SJCRH30 (cell line): ENCODE measurements around the gene OPCML. TPM values are rescaled to one million over a fixed set of nuclear protein-coding genes. Genes with fewer than 3 reads are reported as not detected.

Experiments
- DNase-seq, 2 experiments: peaks; one replicate each; pipeline ENCODE4 v3.0.0-alpha.2; 2015 to 2020
- H3K27ac ChIP-seq: fragments of 250-450 bp; sonication (Bioruptor Pico); 2 replicates; pipeline ENCODE4 v1.5.1; 2020; ENCODE audit warnings: mild to moderate bottlenecking, moderate library complexity
- H3K27me3 ChIP-seq: fragments of 250-450 bp; sonication (Bioruptor Pico); 2 replicates; pipeline ENCODE4 v1.5.1; 2020; ENCODE audit warnings: mild to moderate bottlenecking, moderate library complexity
- H3K36me3 ChIP-seq: fragments of 250-450 bp; sonication (Bioruptor Pico); 2 replicates; pipeline ENCODE4 v1.5.1; 2020; ENCODE audit warnings: mild to moderate bottlenecking, moderate library complexity
- H3K4me1 ChIP-seq: fragments of 250-450 bp; sonication (Bioruptor Pico); 2 replicates; pipeline ENCODE4 v1.5.1; 2020; ENCODE audit warnings: mild to moderate bottlenecking, moderate library complexity
- H3K4me3 ChIP-seq: fragments of 250-450 bp; sonication (Bioruptor Pico); 2 replicates; pipeline ENCODE4 v1.5.1; 2020; ENCODE audit warnings: mild to moderate bottlenecking, moderate library complexity
- H3K9me3 ChIP-seq: fragments of 250-450 bp; sonication (Bioruptor Pico); replicated peaks from 2 replicates; pipeline ENCODE4 v1.5.1; 2020; ENCODE audit warnings: mild to moderate bottlenecking, moderate library complexity
- total RNA-seq: library from RNA; depleted of rRNA; stranded (reverse); fragments of >200 nt; shearing (Covaris generic); gene quantifications from 2 replicates; pipeline ENCODE4 v1.2.3, GENCODE V29; 2014

OPCML gene
- total RNA-seq, 1 experiment from 2014 or later = not detected

GRCh38 chr11:132632641-132633124, 899.6 kb downstream of the OPCML start:
- no peaks in the 10 kb centered on the region for H3K27me3 ChIP-seq
- H3K27ac ChIP-seq = no peak overlapping the region
- H3K36me3 ChIP-seq = no peaks in the 10 kb centered on the region
- DNase-seq = peak; percentile 4 to 17
- no peaks in the 10 kb centered on the region for H3K9me3 ChIP-seq
- no peak overlapping the region for H3K4me3 ChIP-seq
- no peaks in the 10 kb centered on the region for H3K4me1 ChIP-seq

- no peak for DNase-seq
- Histone ChIP-seq H3K27me3 (no peaks in the 10 kb centered on the region), H3K9me3 (no peaks in the 10 kb centered on the region), H3K4me3 (no peak overlapping the region), H3K27ac (no peak overlapping the region), H3K4me1 (no peaks in the 10 kb centered on the region), H3K36me3 (no peaks in the 10 kb centered on the region)
Measured at GRCh38 chr11:132631989-132632388, 900.3 kb downstream of the OPCML start.

GRCh38 chr11:132627981-132628380, 904.3 kb downstream of the OPCML start:
- H3K4me1 ChIP-seq = no peaks in the 10 kb centered on the region
- H3K9me3 ChIP-seq = no peaks in the 10 kb centered on the region
- no peak overlapping the region for H3K4me3 ChIP-seq
- H3K27ac ChIP-seq = no peak overlapping the region
- no peak for DNase-seq
- H3K36me3 ChIP-seq = no peaks in the 10 kb centered on the region
- H3K27me3 ChIP-seq = no peaks in the 10 kb centered on the region

- Histone ChIP-seq H3K27me3 (no peaks in the 10 kb centered on the region), H3K36me3 (no peaks in the 10 kb centered on the region), H3K4me3 (no peak overlapping the region), H3K9me3 (no peaks in the 10 kb centered on the region), H3K27ac (no peak overlapping the region), H3K4me1 (no peaks in the 10 kb centered on the region)
- DNase-seq = no peak
Measured at GRCh38 chr11:132626446-132626845, 905.9 kb downstream of the OPCML start.

DNA sequence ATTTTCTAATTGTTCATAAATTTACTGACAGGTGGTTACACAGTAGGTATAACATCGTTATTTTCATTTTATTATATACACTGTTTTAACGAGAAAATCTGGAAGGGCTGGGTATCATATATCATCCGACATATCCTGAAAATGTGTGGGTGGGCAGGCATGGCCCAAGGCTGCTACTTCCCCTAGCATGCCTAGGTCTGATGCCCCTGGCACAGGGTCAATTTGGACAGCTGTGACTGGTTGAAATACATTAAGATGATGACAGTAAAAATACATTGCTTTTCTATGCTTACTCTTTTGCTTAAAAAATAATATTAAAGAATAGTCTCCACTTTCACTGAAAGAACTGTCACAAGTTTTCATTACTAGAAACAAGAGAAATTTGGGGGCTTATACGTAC, 908.8 kb downstream of the OPCML start:
- peak; percentile 2 to 11 for DNase-seq
- no peak overlapping the region for H3K27ac ChIP-seq
- H3K4me1 ChIP-seq = no peaks in the 10 kb centered on the region
- H3K9me3 ChIP-seq = no peaks in the 10 kb centered on the region
- no peaks in the 10 kb centered on the region for H3K36me3 ChIP-seq
- no peaks in the 10 kb centered on the region for H3K27me3 ChIP-seq
- no peak overlapping the region for H3K4me3 ChIP-seq

GRCh38 chr11:132621976-132622580, 910.2 kb downstream of the OPCML start:
- Histone ChIP-seq H3K4me3 (no peak overlapping the region), H3K27me3 (no peaks in the 10 kb centered on the region), H3K9me3 (no peaks in the 10 kb centered on the region), H3K4me1 (no peaks in the 10 kb centered on the region), H3K27ac (no peak overlapping the region), H3K36me3 (no peaks in the 10 kb centered on the region)
- DNase-seq = no peak

- H3K27ac ChIP-seq = no peak overlapping the region
- no peak overlapping the region for H3K4me3 ChIP-seq
- H3K4me1 ChIP-seq = no peaks in the 10 kb centered on the region
- H3K9me3 ChIP-seq = no peaks in the 10 kb centered on the region
- H3K36me3 ChIP-seq = no peaks in the 10 kb centered on the region
- DNase-seq = no peak
- no peaks in the 10 kb centered on the region for H3K27me3 ChIP-seq
Measured at GRCh38 chr11:132620423-132620822, 911.9 kb downstream of the OPCML start.

DNA sequence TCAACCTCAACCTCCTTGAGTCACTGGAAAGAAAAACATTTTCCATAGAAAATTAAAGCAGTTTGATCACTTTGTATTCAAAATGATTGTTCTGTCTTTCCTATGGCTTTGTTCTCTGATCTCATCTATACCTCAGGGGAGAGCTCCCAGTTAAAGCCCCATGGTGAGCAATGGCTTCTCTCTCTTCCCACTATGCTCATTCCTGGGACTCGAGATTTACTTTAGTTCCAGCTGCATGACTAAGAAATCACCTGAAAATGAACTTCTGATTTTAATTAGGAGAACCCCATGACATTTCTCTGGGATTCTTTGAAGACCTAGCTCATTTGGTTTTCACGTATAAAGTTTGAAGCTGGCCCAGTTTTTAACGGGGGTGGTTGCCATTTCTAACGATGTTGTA, 921.5 kb downstream of the OPCML start:
- H3K9me3 ChIP-seq = no peaks in the 10 kb centered on the region
- H3K4me3 ChIP-seq = no peak overlapping the region
- no peaks in the 10 kb centered on the region for H3K36me3 ChIP-seq
- no peak overlapping the region for H3K27ac ChIP-seq
- no peaks in the 10 kb centered on the region for H3K4me1 ChIP-seq
- DNase-seq = no peak
- no peaks in the 10 kb centered on the region for H3K27me3 ChIP-seq

DNA sequence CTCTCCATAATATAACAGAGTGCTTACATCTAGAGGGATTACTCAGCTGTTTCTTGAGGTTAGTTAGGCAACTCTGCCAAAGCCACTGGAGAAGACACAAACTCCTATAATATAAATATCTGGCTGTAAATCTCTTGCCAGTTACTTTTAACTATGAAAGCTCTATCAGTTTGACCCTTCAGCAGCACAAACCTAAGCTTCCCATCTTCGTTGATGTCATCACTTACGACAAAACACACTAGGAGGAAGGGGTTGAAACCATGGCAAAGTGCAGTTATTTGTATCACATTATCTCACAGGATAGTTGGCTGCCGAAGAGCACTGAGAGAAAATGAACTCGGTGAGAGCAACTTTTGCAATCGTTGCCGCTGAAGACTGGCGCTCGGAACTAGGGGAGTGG, 922.1 kb downstream of the OPCML start:
- Histone ChIP-seq H3K36me3 (no peaks in the 10 kb centered on the region), H3K27ac (no peak overlapping the region), H3K27me3 (no peaks in the 10 kb centered on the region), H3K4me1 (no peaks in the 10 kb centered on the region), H3K9me3 (no peaks in the 10 kb centered on the region), H3K4me3 (no peak overlapping the region)
- no peak for DNase-seq

DNA sequence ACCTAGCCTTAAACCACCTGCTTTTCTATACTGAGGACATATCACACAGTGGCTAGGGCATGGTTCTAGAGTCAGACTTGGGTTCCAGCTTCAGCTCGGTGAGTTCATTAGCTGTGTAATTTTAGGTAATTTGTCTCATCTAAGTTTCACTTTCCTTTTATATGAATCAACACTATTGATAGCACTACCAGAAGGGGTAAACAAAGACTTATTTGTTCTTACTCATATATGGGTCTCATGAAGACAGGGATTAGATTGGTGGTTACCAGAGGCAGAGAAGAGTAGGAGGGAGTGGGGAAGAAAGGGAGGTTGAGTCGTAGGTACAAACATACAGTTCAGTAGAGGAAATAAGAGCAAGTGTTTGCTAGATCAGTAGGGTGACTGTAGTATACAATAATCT, 924.7 kb downstream of the OPCML start:
- Histone ChIP-seq H3K27ac (no peak overlapping the region), H3K36me3 (no peaks in the 10 kb centered on the region), H3K4me1 (no peaks in the 10 kb centered on the region), H3K4me3 (no peak overlapping the region), H3K27me3 (no peaks in the 10 kb centered on the region), H3K9me3 (no peaks in the 10 kb centered on the region)
- no peak for DNase-seq

- no peaks in the 10 kb centered on the region for H3K4me1 ChIP-seq
- H3K27ac ChIP-seq = no peak overlapping the region
- H3K36me3 ChIP-seq = no peaks in the 10 kb centered on the region
- H3K27me3 ChIP-seq = no peaks in the 10 kb centered on the region
- H3K4me3 ChIP-seq = no peak overlapping the region
- no peak for DNase-seq
- no peaks in the 10 kb centered on the region for H3K9me3 ChIP-seq
Measured at GRCh38 chr11:132605825-132606570, 926.3 kb downstream of the OPCML start.

DNA sequence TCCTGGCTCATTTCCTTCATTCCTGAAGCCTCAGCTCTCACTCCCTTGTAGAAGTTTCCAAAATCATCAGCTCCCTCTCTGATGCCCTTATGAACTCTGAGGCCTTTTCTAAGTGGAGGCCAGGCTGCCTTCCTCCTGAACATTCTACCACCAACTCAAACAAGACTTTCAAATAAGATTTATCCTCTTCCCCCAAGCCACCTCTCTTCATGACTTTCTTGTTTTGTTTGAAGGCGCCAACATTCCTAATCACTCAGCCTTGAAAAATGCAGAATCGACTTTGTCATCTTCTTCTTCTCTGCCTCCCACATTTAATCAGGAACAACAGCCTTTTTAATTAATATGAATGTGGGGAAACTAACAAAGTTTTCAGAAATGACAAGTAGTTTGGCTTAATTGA, 927.9 kb downstream of the OPCML start:
- H3K27ac ChIP-seq = no peak overlapping the region
- no peaks in the 10 kb centered on the region for H3K27me3 ChIP-seq
- no peaks in the 10 kb centered on the region for H3K9me3 ChIP-seq
- no peaks in the 10 kb centered on the region for H3K4me1 ChIP-seq
- H3K36me3 ChIP-seq = no peaks in the 10 kb centered on the region
- DNase-seq = no peak
- no peak overlapping the region for H3K4me3 ChIP-seq

GRCh38 chr11:132601875-132602274, 930.4 kb downstream of the OPCML start:
- no peaks in the 10 kb centered on the region for H3K27me3 ChIP-seq

GRCh38 chr11:132595711-132596134, 936.6 kb downstream of the OPCML start:
- no peaks in the 10 kb centered on the region for H3K4me1 ChIP-seq
- no peaks in the 10 kb centered on the region for H3K9me3 ChIP-seq
- H3K4me3 ChIP-seq = no peak overlapping the region
- H3K36me3 ChIP-seq = no peaks in the 10 kb centered on the region
- H3K27me3 ChIP-seq = no peaks in the 10 kb centered on the region
- no peak overlapping the region for H3K27ac ChIP-seq
- DNase-seq = no peak

More at GRCh38 chr11:132601875-132602274, 930.4 kb downstream of the OPCML start:
- no peak for DNase-seq
- Histone ChIP-seq H3K9me3 (no peaks in the 10 kb centered on the region), H3K4me1 (no peaks in the 10 kb centered on the region), H3K27ac (no peak overlapping the region), H3K4me3 (no peak overlapping the region), H3K36me3 (no peaks in the 10 kb centered on the region)

- Histone ChIP-seq H3K27me3 (no peaks in the 10 kb centered on the region), H3K27ac (no peak overlapping the region), H3K4me3 (no peak overlapping the region), H3K9me3 (no peaks in the 10 kb centered on the region), H3K36me3 (no peaks in the 10 kb centered on the region), H3K4me1 (no peaks in the 10 kb centered on the region)
- DNase-seq = no peak
Measured at GRCh38 chr11:132595246-132595645, 937.1 kb downstream of the OPCML start.

DNA sequence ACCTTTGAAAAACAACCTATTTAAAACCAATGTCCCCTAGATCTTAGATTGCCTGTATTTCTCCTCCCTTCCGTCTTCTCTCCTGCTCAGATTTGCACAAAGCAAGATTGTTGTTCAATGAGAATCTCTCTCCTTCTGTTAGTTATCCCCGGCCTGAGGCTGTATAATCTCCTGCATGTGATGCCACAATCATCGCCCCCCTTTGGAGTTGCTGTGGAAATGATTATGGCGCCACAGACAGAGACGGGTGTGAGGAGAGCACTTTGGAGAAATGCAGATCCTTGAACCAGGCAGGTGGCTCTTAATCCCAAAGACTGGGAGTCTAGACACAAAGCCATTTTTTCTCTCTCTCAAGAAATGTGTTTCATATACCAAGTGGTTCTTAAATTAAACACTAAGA, 941.3 kb downstream of the OPCML start:
- Histone ChIP-seq H3K27me3 (no peaks in the 10 kb centered on the region), H3K36me3 (no peaks in the 10 kb centered on the region), H3K4me1 (no peaks in the 10 kb centered on the region), H3K4me3 (no peak overlapping the region), H3K9me3 (no peaks in the 10 kb centered on the region), H3K27ac (no peak overlapping the region)
- DNase-seq = no peak
